HS-5 (cell line): ENCODE results near the gene LMNA.
A peak's percentile ranks its signal among the peaks of the same experiment; 100 is the strongest.

ENCODE experiments used
- DNase-seq: peaks from one replicate; pipeline ENCODE4 v3.0.0-alpha.2; 2012; ENCODE audit warnings: low read depth

LMNA gene

GRCh38 chr1:156140879-156141707 is 26.6 kb downstream of the LMNA start:
- no peak for DNase-seq

- DNase-seq = no peak
Observed at GRCh38 chr1:156143765-156144489, 29.4 kb downstream of the LMNA start.

- DNase-seq = no peak
Observed at GRCh38 chr1:156144742-156145141, 30.2 kb downstream of the LMNA start.

- no peak for DNase-seq
Observed at GRCh38 chr1:156145650-156146019, 31.1 kb downstream of the LMNA start.

GRCh38 chr1:156146020-156146768 is 31.7 kb downstream of the LMNA start:
- DNase-seq = peak; percentile 86

GRCh38 chr1:156146769-156147405 is 32.4 kb downstream of the LMNA start:
- DNase-seq = no peak

- no peak for DNase-seq
Observed at GRCh38 chr1:156148216-156148615, 33.7 kb downstream of the LMNA start.

- no peak for DNase-seq
Observed at GRCh38 chr1:156149374-156150332, 35.1 kb downstream of the LMNA start.

- DNase-seq = no peak
Observed at GRCh38 chr1:156150333-156151011, 36.0 kb downstream of the LMNA start.

- DNase-seq = no peak
Observed at GRCh38 chr1:156151093-156151688, 36.7 kb downstream of the LMNA start.

GRCh38 chr1:156152628-156153027 is 38.1 kb downstream of the LMNA start:
- DNase-seq = no peak

- DNase-seq = no peak
Observed at GRCh38 chr1:156153362-156153761, 38.9 kb downstream of the LMNA start, which contains the start of gene SEMA4A. TSS of gene SEMA4A (plus strand) at chr1:156153585. CDS start at chr1:156154579, 994 bp downstream.

GRCh38 chr1:156154317-156154749 is 39.8 kb downstream of the LMNA start:
- no peak for DNase-seq

GRCh38 chr1:156155756-156156510 is 41.4 kb downstream of the LMNA start:
- DNase-seq = no peak

GRCh38 chr1:156157506-156157905 is 43.0 kb downstream of the LMNA start:
- no peak for DNase-seq

GRCh38 chr1:156157966-156158365 is 43.5 kb downstream of the LMNA start:
- DNase-seq = no peak

- DNase-seq = no peak
Observed at GRCh38 chr1:156160000-156160742, 45.7 kb downstream of the LMNA start.

GRCh38 chr1:156160743-156161171 is 46.2 kb downstream of the LMNA start:
- no peak for DNase-seq
